HG02678 (cell line): Measurements from ENCODE around the gene FGF18.

Experiments
- ATAC-seq: cut with Tn5 transposase; IDR thresholded peaks from one replicate; pipeline ENCODE4 v1.9.1; 2021; ENCODE audit warnings: mild to moderate bottlenecking, moderate library complexity; ENCODE audit not compliant: unreplicated experiment

The FGF18 gene

GRCh38 chr5:171421331-171422262 is 2.1 kb downstream of the FGF18 start:
- no peak for ATAC-seq

GRCh38 chr5:171422495-171422894 is 3.0 kb downstream of the FGF18 start:
- no peak for ATAC-seq

- no peak for ATAC-seq
These were observed 3.6 kb downstream of the FGF18 start for GRCh38 chr5:171422902-171423663.

- ATAC-seq = no peak
These were observed 5.3 kb downstream of the FGF18 start for GRCh38 chr5:171424726-171425125.

DNA sequence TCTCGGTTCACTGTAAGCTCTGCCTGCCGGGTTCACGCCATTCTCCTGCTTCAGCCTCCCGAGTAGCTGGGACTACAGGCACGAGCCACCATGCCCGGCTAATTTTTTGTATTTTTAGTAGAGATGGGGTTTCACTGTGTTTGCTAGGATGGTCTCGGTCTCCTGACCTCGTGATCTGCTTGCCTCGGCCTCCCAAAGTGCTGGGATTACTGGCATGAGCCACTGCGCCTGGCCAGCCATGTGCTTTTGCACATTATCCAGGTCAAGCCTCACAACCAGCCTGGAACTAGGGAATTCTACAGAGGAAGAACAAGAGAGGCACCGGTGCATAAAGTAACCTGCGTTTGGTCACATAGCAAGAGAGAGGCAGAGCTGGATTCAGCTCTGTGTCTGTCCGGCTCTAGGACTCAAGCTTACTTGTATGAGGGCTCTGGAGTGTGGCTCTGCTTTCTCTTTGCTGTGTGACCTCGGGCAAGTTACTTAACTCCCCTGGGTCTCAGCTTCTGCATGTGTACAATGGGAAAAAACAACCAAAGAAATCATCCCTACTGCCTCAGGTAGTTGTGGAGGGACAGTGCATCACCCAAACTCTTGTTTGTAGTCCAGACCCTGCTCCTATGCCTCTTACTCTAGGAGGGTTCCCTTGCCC is 6.3 kb downstream of the FGF18 start:
- ATAC-seq = no peak

GRCh38 chr5:171426266-171426665 is 6.8 kb downstream of the FGF18 start:
- no peak for ATAC-seq

DNA sequence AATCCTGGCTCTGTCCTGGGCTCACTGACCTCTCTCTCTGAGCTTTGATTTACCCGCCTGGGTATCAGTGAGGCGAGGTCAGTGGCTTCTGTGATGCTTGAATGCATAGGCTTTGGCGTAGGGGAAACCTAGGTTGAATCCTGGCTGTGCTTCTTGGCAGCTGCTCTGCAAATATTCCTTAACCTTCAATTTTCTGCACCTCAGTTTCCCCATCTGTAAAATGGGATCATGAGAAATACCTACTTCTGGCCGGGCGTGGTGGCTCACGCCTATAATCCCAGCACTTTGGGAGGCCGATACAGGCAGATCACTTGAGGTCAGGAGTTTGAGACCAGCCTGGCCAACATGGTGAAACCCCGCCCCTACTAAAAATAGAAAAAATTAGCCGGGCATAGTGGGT is 7.2 kb downstream of the FGF18 start:
- no peak for ATAC-seq

DNA sequence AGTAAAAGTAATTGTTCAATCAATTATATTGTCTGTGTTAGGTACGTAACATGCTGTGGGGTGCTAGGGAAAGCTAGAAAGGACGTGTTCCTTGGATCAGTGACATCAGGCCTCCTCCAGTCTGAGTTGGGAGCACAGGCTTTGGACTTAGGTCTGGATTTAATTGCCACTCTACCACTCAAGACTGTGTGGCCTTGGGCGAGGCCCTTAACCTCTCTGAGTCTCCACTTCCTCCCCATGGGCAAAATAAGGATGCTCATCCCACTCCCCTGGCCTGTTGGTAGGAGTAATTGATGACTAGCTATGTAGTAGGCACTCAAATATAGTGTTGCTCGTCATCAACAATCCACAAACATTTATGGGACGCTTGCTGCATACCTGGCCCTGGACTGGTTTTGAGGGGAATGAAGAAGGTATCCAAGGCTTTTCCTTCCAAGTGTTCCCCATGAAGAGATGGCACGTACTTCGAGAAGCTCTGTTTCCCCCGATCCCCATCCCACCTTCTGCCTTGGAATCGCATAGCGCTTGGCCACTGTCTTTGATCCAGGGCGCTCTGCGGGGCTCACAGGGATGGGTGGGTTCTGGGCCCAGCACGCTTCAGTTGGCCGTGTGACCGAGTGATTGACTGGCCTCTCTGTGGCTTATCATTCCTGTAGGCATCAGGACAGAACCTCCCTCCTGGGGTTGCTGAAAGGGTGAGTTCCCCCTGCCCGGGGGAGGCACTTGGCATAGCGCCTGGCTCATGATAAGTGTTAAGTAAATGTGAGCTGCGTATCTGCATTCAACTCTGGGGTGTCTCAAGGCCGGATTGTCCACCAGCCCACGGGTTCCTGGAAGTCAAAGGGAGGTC is 8.1 kb downstream of the FGF18 start:
- ATAC-seq = no peak

DNA sequence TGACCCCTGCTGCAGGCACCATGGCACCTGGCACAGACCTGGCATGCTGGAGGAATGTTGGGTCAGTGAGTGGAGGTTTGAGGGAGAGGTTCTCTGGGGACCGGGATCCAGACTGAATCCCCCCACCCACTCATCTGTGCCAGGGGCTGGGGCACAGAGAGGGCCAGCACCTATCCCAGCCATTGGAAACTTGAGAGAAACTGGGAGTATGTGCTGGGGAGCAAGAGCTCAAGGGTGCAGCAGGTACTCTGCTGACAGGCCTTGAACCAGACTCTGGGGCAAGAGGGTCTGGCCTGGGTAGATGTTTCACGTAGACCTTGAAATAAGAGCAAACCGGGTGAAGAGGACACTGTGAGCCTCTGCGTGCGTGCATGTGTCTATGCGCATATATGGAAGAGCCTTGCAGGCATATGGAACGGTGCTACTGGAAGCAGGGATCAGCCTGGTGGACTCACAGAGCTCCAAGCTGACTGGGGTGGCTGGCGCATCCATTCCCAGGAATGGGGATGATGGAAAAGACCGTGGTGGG is 8.8 kb downstream of the FGF18 start:
- no peak for ATAC-seq

DNA sequence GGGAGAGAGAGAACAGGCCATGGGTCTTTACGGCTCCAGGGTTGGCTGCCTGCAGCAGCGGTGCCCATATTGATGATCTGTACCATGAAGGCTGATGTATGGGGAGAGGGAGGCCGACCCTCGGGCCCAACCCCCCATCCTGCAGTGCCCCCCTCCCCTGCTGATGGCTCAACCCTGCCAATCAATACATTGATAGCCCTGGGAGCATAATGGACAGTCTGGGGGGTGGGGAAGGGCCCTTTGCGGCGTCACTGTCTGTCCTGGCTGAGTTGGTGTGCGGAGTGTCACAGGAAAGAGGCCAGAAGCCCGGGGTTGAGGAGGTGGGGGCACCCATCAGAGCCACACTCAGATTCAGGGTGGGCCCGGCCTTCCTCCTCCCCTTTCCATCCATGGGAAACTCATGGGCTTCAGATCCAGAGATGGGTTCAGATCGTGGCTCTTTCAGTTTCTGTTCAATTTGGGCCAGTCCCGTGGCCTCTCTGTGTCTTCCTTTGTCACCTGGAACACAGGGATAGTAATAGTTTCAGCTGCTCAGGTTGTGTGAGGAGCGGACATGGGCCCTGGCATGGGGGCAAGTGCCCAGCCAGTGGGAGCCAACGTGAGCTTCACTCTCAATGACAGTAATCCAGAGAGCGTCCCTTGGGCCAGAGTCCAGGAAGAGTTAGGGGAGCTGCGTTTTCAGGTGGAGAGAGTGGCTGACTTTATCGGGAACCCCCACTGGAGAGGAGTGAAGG is 9.5 kb downstream of the FGF18 start:
- ATAC-seq = no peak

- ATAC-seq = no peak
These were observed 10.1 kb downstream of the FGF18 start for GRCh38 chr5:171429543-171429910.

DNA sequence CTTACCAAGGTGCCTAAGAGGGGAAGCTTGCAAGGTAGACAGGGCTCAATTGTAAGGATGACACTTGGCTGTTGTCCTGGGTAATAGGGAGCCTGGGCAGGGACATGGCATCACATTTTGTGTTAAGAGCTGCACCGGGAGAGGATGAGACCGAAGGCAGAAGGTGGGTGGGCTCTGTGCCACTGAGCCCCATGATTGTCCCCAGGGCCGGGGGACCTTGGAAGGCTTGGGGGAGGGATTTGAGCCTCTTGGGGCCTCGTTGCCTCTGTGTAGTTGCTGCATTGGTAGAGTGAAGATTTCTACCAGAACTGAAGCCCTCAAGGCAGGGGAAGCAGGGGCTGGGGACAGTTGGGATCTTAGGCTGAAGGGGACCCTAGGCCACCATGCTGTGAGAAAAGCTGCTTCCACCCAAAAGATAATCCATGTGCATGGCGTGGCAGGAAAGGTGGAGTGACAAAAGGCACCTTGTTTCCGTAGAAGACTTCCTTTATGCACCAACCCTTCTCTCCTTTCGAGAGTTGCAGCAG is 11.9 kb downstream of the FGF18 start:
- ATAC-seq = no peak

DNA sequence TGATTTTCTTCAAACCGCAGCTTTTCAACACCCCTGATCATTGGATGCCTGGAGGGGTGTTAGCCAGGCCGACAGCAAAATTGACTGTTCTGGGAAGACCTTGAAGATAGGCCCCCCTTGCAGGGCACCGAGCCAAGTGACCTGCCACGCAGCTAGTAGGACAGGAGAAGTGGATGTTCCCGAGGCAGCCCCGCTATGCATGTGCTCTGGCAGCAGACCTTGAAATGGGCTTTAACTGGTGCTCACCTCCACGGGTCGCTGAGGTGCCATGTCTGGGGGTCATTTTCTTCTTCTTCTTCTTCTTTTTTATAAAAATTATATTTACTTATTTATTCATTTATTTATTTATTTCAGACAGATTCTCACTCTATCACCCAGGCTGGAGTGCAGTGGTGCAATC is 12.6 kb downstream of the FGF18 start:
- ATAC-seq = no peak

- no peak for ATAC-seq
These were observed 13.3 kb downstream of the FGF18 start for GRCh38 chr5:171432583-171433351.

DNA sequence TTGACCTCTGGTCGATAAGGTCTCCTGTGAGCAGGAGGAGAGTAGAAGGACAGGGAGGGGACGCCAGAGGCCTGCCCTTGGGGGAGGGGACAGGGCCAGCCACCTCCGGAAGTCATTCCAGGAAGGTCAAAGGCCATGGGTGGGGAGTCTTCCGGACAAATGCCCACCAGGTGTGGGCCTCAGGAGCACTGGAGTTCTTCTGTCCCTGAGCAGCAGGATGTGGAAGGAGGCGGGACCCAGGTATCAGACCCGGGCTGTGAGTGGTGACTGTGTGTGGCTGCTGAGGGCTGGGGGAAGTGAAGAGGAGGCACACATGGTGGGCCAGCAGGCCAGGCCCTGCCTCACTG is 13.9 kb downstream of the FGF18 start:
- ATAC-seq = no peak

- no peak for ATAC-seq
These were observed 14.7 kb downstream of the FGF18 start for GRCh38 chr5:171433982-171434676.

DNA sequence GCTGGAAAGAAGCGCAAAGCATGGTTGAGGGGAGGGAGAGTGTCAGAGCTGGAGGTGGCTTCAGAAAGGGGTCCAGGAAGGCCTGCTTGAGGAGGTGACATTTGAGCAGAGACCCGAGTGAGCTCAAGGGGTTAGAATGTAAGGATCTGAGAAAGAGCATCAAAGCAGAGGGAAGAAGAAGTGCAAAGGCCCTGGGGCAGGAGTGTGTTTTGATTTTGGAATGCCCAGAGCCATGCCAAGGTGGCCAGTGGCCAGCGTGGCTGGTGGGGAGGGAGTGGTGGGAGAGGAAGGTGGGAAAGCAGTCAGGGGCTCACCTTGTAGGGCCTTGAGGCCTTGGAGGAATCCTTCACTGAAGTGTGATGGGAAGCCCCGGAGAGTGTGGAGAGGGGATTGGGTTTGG is 15.4 kb downstream of the FGF18 start:
- no peak for ATAC-seq

- no peak for ATAC-seq
These were observed 16.5 kb downstream of the FGF18 start for GRCh38 chr5:171435908-171436307.
